22Rv1 (cell line): ENCODE results near the gene ARHGEF38.

ENCODE experiments used
- ZFX ChIP-seq: fragments of 450-650 bp; IDR thresholded peaks from 2 replicates; pipeline ENCODE4 v1.6.1; 2017; ENCODE audit warnings: antibody characterized with exemption, borderline replicate concordance
- TF ChIP-seq, protein P1 (sequence below): fragments of 450-650 bp; IDR thresholded peaks from 2 replicates; pipeline ENCODE4 v1.5.1; 2017; ENCODE audit warnings: mild to moderate bottlenecking

DNA sequence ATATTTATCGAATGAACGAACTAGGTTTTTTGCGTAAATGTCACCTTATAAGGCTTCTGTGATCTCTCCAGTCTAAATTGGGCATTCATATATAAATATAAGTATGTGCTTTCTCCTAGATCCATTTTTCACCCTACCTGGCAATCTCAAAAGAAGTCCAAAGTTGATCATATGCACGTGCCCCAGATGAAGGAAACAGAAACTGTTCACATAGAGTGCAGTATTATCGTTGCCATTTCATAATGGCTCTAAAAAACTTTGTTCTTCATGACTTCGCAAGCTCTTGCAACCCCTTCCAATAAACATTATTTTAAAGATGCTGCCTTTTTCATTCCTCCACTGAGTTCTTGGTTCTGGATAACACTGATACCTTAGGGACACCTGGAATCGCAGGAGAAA, 155.4 kb downstream of the ARHGEF38 start:
- TF ChIP-seq, protein P1, sequence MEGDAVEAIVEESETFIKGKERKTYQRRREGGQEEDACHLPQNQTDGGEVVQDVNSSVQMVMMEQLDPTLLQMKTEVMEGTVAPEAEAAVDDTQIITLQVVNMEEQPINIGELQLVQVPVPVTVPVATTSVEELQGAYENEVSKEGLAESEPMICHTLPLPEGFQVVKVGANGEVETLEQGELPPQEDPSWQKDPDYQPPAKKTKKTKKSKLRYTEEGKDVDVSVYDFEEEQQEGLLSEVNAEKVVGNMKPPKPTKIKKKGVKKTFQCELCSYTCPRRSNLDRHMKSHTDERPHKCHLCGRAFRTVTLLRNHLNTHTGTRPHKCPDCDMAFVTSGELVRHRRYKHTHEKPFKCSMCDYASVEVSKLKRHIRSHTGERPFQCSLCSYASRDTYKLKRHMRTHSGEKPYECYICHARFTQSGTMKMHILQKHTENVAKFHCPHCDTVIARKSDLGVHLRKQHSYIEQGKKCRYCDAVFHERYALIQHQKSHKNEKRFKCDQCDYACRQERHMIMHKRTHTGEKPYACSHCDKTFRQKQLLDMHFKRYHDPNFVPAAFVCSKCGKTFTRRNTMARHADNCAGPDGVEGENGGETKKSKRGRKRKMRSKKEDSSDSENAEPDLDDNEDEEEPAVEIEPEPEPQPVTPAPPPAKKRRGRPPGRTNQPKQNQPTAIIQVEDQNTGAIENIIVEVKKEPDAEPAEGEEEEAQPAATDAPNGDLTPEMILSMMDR, result no peak
- TF ChIP-seq ZFX, result no peak
